Gastrocnemius medialis (tissue), 4 donors: ENCODE measurements around the gene ANO6. TPM values are rescaled to one million over a fixed set of nuclear protein-coding genes. Genes with fewer than 3 reads are reported as not detected.

Experiments
- ATAC-seq, 2 donors: fragments of 150-250 bp; one replicate each; pipeline ENCODE4 v1.9.1; 2016
- DNase-seq, 2 donors: peaks; one replicate each; pipeline ENCODE4 v3.0.0-alpha.2; 2019
- H3K27ac ChIP-seq, 4 donors: fragments of 200-600 bp; sonication (generic); 1 replicate in 1 of 4; 2 replicates in 3 of 4; pipeline ENCODE4 v1.5.1; 2016 to 2018; ENCODE audit warnings: mild to moderate bottlenecking in 2 of 4, moderate library complexity in 1 of 4
- H3K27me3 ChIP-seq, 3 donors: fragments of 200-600 bp; sonication (generic) in 2 of 3; 1 replicate in 1 of 3; 2 replicates in 2 of 3; pipeline versions ENCODE4 v1.5.1 to v1.6.0; 2016 to 2019; ENCODE audit warnings: mild to moderate bottlenecking in 1 of 3, moderate library complexity in 1 of 3
- H3K36me3 ChIP-seq, 2 donors: fragments of 200-600 bp; sonication (generic) in 1 of 2; one replicate each; pipeline ENCODE4 v1.5.1; 2017 to 2018
- H3K4me1 ChIP-seq, 2 donors: fragments of 200-600 bp; sonication (generic) in 1 of 2; one replicate each; pipeline ENCODE4 v1.5.1; 2016 to 2017; ENCODE audit warnings: mild to moderate bottlenecking in 2 of 2
- H3K4me3 ChIP-seq, 4 donors: fragments of 200-600 bp; sonication (generic) in 3 of 4; 1 replicate in 1 of 4; 2 replicates in 3 of 4; pipeline ENCODE4 v1.5.1; 2016 to 2019; ENCODE audit warnings: mild to moderate bottlenecking in 2 of 4
- H3K9me3 ChIP-seq, 3 donors: fragments of 200-600 bp; sonication (generic) in 2 of 3; 1 replicate in 1 of 3; 2 replicates in 2 of 3; pipeline ENCODE4 v1.5.1; 2016 to 2019
- POLR2A ChIP-seq, 2 donors: fragments of 450-650 bp; IDR thresholded peaks; one replicate each; pipeline ENCODE4 v1.6.1; 2017; ENCODE audit warnings: antibody characterized with exemption in 2 of 2, mild to moderate bottlenecking in 2 of 2, moderate library complexity in 2 of 2
- in situ Hi-C, 4 donors: fragments of 200-750 bp; cut with MboI; loops; one replicate each; pipeline versions ENCODE4 v1.15.0 to v1.8.0; 2017; ENCODE audit warnings: low sequenced_read_pairs in 4 of 4
- intact Hi-C: fragments of 100-400 bp; cut with DNase I; formaldehyde crosslinking; loops from one replicate; pipeline ENCODE4 v1.15.1; 2023; ENCODE audit warnings: low total_unique reads
- total RNA-seq, 4 donors: library from RNA; depleted of rRNA; stranded (reverse); fragments of >200 nt; gene quantifications; one replicate each; pipeline versions ENCODE4 v1.1.0 to v1.2.3, GENCODE V29; 2016
- TF ChIP-seq, protein P1 (sequence below), 5 experiments: fragments of 450-650 bp in 3 of 5; fragments of 200-600 bp in 2 of 5; sonication (generic) in 2 of 5; IDR thresholded peaks in 4 of 5; conservative IDR thresholded peaks in 1 of 5; 1 replicate in 4 of 5; 2 replicates in 1 of 5; pipeline ENCODE4 v1.5.1; 2016 to 2019; ENCODE audit warnings: antibody characterized with exemption in 5 of 5, mild to moderate bottlenecking in 3 of 5, moderate library complexity in 3 of 5

ANO6 gene
- total RNA-seq, 4 donors from 2014 or later, result 75.4 to 100 (median 91.8) TPM

- no peak for TF ChIP-seq POLR2A (IDR thresholded peaks at IDR 0.05)
- TF ChIP-seq, protein P1, sequence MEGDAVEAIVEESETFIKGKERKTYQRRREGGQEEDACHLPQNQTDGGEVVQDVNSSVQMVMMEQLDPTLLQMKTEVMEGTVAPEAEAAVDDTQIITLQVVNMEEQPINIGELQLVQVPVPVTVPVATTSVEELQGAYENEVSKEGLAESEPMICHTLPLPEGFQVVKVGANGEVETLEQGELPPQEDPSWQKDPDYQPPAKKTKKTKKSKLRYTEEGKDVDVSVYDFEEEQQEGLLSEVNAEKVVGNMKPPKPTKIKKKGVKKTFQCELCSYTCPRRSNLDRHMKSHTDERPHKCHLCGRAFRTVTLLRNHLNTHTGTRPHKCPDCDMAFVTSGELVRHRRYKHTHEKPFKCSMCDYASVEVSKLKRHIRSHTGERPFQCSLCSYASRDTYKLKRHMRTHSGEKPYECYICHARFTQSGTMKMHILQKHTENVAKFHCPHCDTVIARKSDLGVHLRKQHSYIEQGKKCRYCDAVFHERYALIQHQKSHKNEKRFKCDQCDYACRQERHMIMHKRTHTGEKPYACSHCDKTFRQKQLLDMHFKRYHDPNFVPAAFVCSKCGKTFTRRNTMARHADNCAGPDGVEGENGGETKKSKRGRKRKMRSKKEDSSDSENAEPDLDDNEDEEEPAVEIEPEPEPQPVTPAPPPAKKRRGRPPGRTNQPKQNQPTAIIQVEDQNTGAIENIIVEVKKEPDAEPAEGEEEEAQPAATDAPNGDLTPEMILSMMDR (IDR thresholded peaks at IDR 0.05 in 4 of 5, conservative IDR thresholded peaks at IDR 0.05 in 1 of 5), result no peak
- ATAC-seq, result no peak
- Histone ChIP-seq H3K36me3 (no peaks in the 10 kb centered on the region), H3K4me1 (peaks cover 32 to 36% of the 10 kb centered on the region in 2 donors), H3K9me3 (no peaks in the 10 kb centered on the region), H3K27ac (peak overlapping the region; percentile 91 to 99 (median 96)), H3K4me3 (peak overlapping the region; percentile 78 to 98 (median 94)), H3K27me3 (no peaks in the 10 kb centered on the region)
- intact Hi-C loops (loop anchor here (2.0 to 5.0 kb wide), 4 partner anchors 73 to 509 kb away; partner anchors contain the start of gene ARID2), in situ Hi-C loops (loop anchor here in 2 of 4 donors (10.0 to 25.0 kb wide), 3 partner anchors 167 to 519 kb away; partner anchors contain the start of gene ARID2 (in 1 of the 2))
- DNase-seq, result no peak
Measured at GRCh38 chr12:45217846-45218245, 2.0 kb downstream of the ANO6 start.

DNA sequence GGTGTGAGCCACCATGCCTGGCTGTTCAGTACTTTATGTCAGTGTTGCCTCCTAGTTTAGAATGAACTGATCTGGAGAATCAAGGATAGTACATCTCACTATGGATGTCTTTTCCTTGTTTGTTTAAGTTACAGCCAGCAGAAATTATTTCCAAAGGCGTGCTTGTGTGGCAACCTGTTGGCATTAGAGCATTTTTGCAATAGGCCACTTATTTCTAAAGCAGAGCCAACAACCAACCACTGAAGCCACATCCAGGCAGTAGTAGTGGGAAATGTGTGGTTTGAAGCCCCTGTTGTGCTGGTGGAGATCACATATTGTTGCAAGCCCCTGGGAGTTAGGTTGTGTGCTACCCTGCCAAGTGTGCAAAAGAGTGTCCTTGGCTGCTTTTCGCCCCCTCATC, 3.7 kb downstream of the ANO6 start:
- Histone ChIP-seq H3K36me3 (no peaks in the 10 kb centered on the region), H3K9me3 (no peaks in the 10 kb centered on the region), H3K27me3 (no peaks in the 10 kb centered on the region), H3K4me3 (peak overlapping the region in 1 of 4 donors; percentile 98), H3K4me1 (peaks cover 36 to 38% of the 10 kb centered on the region in 2 donors), H3K27ac (peak overlapping the region; percentile 91 to 99 (median 96))
- in situ Hi-C loops, result loop anchor here in 2 of 4 donors (10.0 to 25.0 kb wide), 3 partner anchors 165 to 518 kb away; partner anchors contain the start of gene ARID2 (in 1 of the 2)
- ATAC-seq (no peak), DNase-seq (peak in 1 of 2 donors; percentile 39)
- no peak for TF ChIP-seq POLR2A (IDR thresholded peaks at IDR 0.05)
- TF ChIP-seq, protein P1 (IDR thresholded peaks at IDR 0.05 in 4 of 5, conservative IDR thresholded peaks at IDR 0.05 in 1 of 5), result no peak
- intact Hi-C loops, result loop anchor here (2.0 to 5.0 kb wide), 2 partner anchors 119 to 508 kb away; partner anchors contain the start of gene ARID2

DNA sequence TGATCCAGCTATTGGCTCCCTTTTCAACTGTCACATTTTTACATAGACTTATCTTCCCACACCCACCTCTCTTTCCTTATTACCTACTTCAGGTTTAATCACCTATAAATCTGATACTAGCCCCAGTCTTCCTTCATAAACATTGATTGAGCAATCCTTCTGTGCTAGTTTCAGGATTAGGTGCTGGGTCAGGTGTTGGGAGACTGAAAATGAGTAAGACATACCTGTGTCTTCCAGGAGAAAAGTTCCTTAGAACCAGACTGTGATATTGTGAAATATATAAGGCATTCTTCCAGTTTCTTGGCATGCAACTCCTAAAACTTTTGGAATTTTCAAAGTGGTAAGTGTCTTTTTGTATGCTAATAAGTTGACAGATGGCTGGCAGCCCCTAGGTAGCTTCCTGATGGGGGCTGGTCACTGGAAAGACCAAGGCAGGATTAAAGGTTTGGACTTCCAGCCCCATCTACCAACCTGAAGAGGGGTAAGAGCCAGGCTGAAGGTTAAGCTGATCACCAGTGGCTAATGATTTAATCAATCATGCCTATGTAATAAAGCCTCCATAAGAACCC, 4.6 kb downstream of the ANO6 start:
- Histone ChIP-seq H3K36me3 (no peaks in the 10 kb centered on the region), H3K4me3 (no peak overlapping the region), H3K27ac (peak overlapping the region; percentile 91 to 99 (median 96)), H3K4me1 (peaks cover 36 to 38% of the 10 kb centered on the region in 2 donors), H3K27me3 (no peaks in the 10 kb centered on the region), H3K9me3 (no peaks in the 10 kb centered on the region)
- in situ Hi-C loops, result loop anchor here in 1 of 4 donors (25.0 kb wide), 2 partner anchors 167 to 517 kb away; partner anchors contain the start of gene ARID2
- no peak for TF ChIP-seq POLR2A (IDR thresholded peaks at IDR 0.05)
- TF ChIP-seq, protein P1 (IDR thresholded peaks at IDR 0.05 in 4 of 5, conservative IDR thresholded peaks at IDR 0.05 in 1 of 5), result no peak
- ATAC-seq (peak in 1 of 2 donors; percentile 17), DNase-seq (no peak)
- intact Hi-C loops, result no loop called here

DNA sequence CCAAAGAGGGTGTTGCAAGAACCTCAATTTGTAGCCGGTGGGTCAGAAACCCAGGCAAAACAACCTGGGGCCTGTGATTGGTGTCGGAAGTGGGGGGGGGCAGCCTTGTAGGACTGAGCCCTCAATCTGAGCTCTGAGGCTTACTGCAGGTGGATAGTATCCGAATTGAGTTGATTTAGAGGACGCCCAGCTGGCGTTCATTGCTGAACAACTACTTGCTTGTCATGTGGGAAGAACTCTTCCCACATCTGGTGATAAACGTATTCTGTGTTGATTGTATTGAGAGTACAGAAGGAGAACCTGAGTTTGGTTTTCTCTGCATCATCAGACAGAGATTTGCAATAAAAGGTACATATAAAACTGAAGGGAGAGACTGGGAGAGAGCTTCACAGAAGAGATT, 5.1 kb downstream of the ANO6 start:
- H3K4me1 ChIP-seq, result peaks cover 36 to 38% of the 10 kb centered on the region in 2 donors
- ATAC-seq (no peak), DNase-seq (no peak)
- no peak overlapping the region for H3K4me3 ChIP-seq
- TF ChIP-seq, protein P1 (IDR thresholded peaks at IDR 0.05 in 4 of 5, conservative IDR thresholded peaks at IDR 0.05 in 1 of 5), result no peak
- TF ChIP-seq POLR2A (IDR thresholded peaks at IDR 0.05), result no peak
- no peaks in the 10 kb centered on the region for H3K27me3 ChIP-seq
- H3K36me3 ChIP-seq, result no peaks in the 10 kb centered on the region
- intact Hi-C loops (no loop called here), in situ Hi-C loops (loop anchor here in 1 of 4 donors (25.0 kb wide), 2 partner anchors 166 to 516 kb away; partner anchors contain the start of gene ARID2)
- no peaks in the 10 kb centered on the region for H3K9me3 ChIP-seq
- H3K27ac ChIP-seq, result peak overlapping the region; percentile 91 to 99 (median 96)
